ENCODE data around the gene POC1B. TPM values are rescaled to one million over a fixed set of nuclear protein-coding genes. Genes with fewer than 3 reads are reported as not detected.
A peak's percentile ranks its signal among the peaks of the same experiment; 100 is the strongest.

Gene POC1B
- total RNA-seq, 1 experiment from 2014 or later = 14.1 TPM

GRCh38 chr12:89573051-89573810 is 47.4 kb upstream of the POC1B start:
- Mint-ChIP-seq H3K4me3 (ENCODE audit: unreplicated experiment) (no peak overlapping the region), H3K9me3 (ENCODE audit: unreplicated experiment) (no peaks in the 10 kb centered on the region), H3K36me3 (ENCODE audit: insufficient read depth, unreplicated experiment) (peaks cover 8% of the 10 kb centered on the region), H3K27me3 (ENCODE audit: insufficient read depth, unreplicated experiment) (no peaks in the 10 kb centered on the region), H3K4me1 (ENCODE audit: low read depth, unreplicated experiment) (peaks cover 38% of the 10 kb centered on the region), H3K27ac (ENCODE audit: unreplicated experiment) (no peak overlapping the region)
- H3K4me3 ChIP-seq (ENCODE audit: low read depth, low read length) = no peak overlapping the region
- no peak for DNase-seq
- H3K9me3 ChIP-seq = no peaks in the 10 kb centered on the region
- ChIA-PET POLR2A (no interaction called here), CTCF (no interaction called here)
- intact Hi-C loops (cut with micrococcal nuclease; ENCODE audit: unreplicated experiment) = no loop called here
- TF ChIP-seq CTCF (IDR thresholded peaks at IDR 0.05; ENCODE audit: insufficient read depth in 1 of 2, low read depth in 1 of 2, low read length in 1 of 2, severe bottlenecking in 1 of 2, unreplicated experiment in 1 of 2) = no peak
- H3K36me3 ChIP-seq (ENCODE audit: control insufficient read depth, insufficient read depth, low read length) = no peaks in the 10 kb centered on the region
- no TSS peak for BruUV-seq (replicated peaks)
- H3K27me3 ChIP-seq (replicated peaks; ENCODE audit: control insufficient read depth, insufficient read depth, low read length) = no peaks in the 10 kb centered on the region
- H3K4me1 ChIP-seq = peaks cover 25% of the 10 kb centered on the region

DNA sequence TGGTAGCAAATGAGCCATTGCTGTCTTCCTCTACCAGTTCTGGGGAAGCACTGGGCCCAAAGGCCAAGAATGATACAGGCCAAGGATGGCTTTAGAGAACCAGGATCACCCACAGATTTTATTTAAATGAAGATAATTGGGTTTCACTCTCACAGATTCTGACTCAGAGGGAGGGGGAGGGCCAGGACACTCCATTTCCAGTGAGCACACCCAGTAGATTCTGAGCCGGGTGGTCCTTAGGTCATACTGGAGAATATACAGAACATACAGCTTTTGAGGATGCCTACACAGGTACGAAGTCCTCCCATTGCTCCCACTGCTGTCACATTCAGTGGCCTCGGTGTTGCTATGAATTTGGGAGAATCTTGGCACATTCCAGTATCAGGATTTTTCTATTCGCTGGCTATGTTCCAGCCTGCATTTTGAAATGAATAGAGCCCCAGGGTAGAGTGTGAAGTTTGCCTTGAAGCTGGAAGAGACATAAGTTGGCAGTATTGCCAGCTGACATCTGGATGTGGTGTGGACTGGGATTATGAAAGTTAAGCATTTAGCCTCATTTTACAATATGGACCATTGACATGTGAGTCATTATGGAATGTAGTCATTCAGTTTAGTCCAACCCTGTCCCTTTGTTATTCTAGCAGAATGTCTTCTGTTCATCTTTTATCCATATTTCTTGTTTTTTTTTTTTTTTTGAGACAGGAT is 45.8 kb upstream of the POC1B start:
- Mint-ChIP-seq H3K27me3 (ENCODE audit: insufficient read depth, unreplicated experiment) (no peaks in the 10 kb centered on the region), H3K27ac (ENCODE audit: unreplicated experiment) (no peak overlapping the region), H3K4me3 (ENCODE audit: unreplicated experiment) (no peak overlapping the region), H3K9me3 (ENCODE audit: unreplicated experiment) (peaks cover 6% of the 10 kb centered on the region), H3K4me1 (ENCODE audit: low read depth, unreplicated experiment) (peaks cover 46% of the 10 kb centered on the region), H3K36me3 (ENCODE audit: insufficient read depth, unreplicated experiment) (peaks cover 3% of the 10 kb centered on the region)
- H3K36me3 ChIP-seq (ENCODE audit: control insufficient read depth, insufficient read depth, low read length) = no peaks in the 10 kb centered on the region
- H3K9me3 ChIP-seq = no peaks in the 10 kb centered on the region
- H3K4me1 ChIP-seq = peaks cover 30% of the 10 kb centered on the region
- TF ChIP-seq CTCF (IDR thresholded peaks at IDR 0.05; ENCODE audit: insufficient read depth in 1 of 2, low read depth in 1 of 2, low read length in 1 of 2, severe bottlenecking in 1 of 2, unreplicated experiment in 1 of 2) = no peak
- intact Hi-C loops (cut with micrococcal nuclease; ENCODE audit: unreplicated experiment) = no loop called here
- BruUV-seq (replicated peaks) = no TSS peak
- H3K4me3 ChIP-seq (ENCODE audit: low read depth, low read length) = no peak overlapping the region
- POLR2A ChIA-PET = no interaction called here
- CTCF ChIA-PET = interaction anchor here (1.0 kb wide), 1 partner anchor 8 kb away, joined by 3 read pairs; no protein-coding TSS in a partner anchor
- DNase-seq = no peak
- no peaks in the 10 kb centered on the region for H3K27me3 ChIP-seq (replicated peaks; ENCODE audit: control insufficient read depth, insufficient read depth, low read length)

DNA sequence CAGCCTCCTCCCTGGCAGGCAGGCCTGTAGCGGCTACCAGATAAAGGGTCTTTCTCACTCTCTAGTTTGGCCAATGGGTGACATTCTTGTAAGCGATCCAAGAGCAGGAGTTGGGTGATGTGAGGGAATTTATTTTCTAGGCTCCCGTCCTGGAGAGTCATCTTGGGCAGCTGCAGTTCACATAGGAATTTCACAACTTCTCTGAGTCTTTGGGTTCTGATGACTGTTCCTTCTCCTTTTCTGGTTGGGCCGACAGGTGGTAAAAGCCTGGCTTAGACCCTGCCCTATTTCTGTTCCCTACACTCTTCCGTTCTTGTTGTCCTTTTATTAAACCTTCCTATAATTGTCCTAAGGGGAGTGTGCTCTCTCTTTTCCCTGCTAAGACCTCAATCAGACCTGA is 42.6 kb upstream of the POC1B start:
- BruUV-seq (replicated peaks) = no TSS peak
- POLR2A ChIA-PET = no interaction called here
- H3K9me3 Mint-ChIP-seq (ENCODE audit: unreplicated experiment) = peaks cover 7% of the 10 kb centered on the region
- no peaks in the 10 kb centered on the region for H3K36me3 ChIP-seq (ENCODE audit: control insufficient read depth, insufficient read depth, low read length)
- H3K4me3 ChIP-seq (ENCODE audit: low read depth, low read length) = no peak overlapping the region
- H3K4me3 Mint-ChIP-seq (ENCODE audit: unreplicated experiment) = no peak overlapping the region
- peaks cover 37% of the 10 kb centered on the region for H3K4me1 ChIP-seq
- TF ChIP-seq CTCF (IDR thresholded peaks at IDR 0.05; ENCODE audit: insufficient read depth in 1 of 2, low read depth in 1 of 2, low read length in 1 of 2, severe bottlenecking in 1 of 2, unreplicated experiment in 1 of 2) = no peak
- H3K27me3 ChIP-seq (replicated peaks; ENCODE audit: control insufficient read depth, insufficient read depth, low read length) = no peaks in the 10 kb centered on the region
- H3K4me1 Mint-ChIP-seq (ENCODE audit: low read depth, unreplicated experiment) = peaks cover 39% of the 10 kb centered on the region
- no peaks in the 10 kb centered on the region for H3K36me3 Mint-ChIP-seq (ENCODE audit: insufficient read depth, unreplicated experiment)
- no peaks in the 10 kb centered on the region for H3K9me3 ChIP-seq
- no peaks in the 10 kb centered on the region for H3K27me3 Mint-ChIP-seq (ENCODE audit: insufficient read depth, unreplicated experiment)
- intact Hi-C loops (cut with micrococcal nuclease; ENCODE audit: unreplicated experiment) = loop anchor here (1.0 kb wide), 1 partner anchor 25 kb away; no protein-coding TSS in a partner anchor
- peak in 1 of 2 experiments; percentile 17 for DNase-seq
- CTCF ChIA-PET = no interaction called here
- H3K27ac Mint-ChIP-seq (ENCODE audit: unreplicated experiment) = peak overlapping the region; percentile 73

All from Caco-2 (cell line).